OCI-LY1 (cell line): ENCODE measurements around the gene PRR5.

Source experiments
- EZH2 ChIP-seq: fragments of 200-600 bp; sonication (generic), shearing (Covaris generic); IDR thresholded peaks from 2 replicates; pipeline ENCODE4 v1.8.0; 2017; ENCODE audit warnings: borderline replicate concordance, mixed run types, mild to moderate bottlenecking, antibody characterized with exemption, low read length, moderate library complexity, mixed read lengths
- TF ChIP-seq, protein P1 (sequence below): fragments of 200-600 bp; sonication (generic), shearing (Covaris generic); IDR thresholded peaks from 2 replicates; pipeline ENCODE4 v1.5.1; 2017; ENCODE audit warnings: mild to moderate bottlenecking, antibody characterized with exemption, low read length, moderate library complexity, mixed read lengths

DNA sequence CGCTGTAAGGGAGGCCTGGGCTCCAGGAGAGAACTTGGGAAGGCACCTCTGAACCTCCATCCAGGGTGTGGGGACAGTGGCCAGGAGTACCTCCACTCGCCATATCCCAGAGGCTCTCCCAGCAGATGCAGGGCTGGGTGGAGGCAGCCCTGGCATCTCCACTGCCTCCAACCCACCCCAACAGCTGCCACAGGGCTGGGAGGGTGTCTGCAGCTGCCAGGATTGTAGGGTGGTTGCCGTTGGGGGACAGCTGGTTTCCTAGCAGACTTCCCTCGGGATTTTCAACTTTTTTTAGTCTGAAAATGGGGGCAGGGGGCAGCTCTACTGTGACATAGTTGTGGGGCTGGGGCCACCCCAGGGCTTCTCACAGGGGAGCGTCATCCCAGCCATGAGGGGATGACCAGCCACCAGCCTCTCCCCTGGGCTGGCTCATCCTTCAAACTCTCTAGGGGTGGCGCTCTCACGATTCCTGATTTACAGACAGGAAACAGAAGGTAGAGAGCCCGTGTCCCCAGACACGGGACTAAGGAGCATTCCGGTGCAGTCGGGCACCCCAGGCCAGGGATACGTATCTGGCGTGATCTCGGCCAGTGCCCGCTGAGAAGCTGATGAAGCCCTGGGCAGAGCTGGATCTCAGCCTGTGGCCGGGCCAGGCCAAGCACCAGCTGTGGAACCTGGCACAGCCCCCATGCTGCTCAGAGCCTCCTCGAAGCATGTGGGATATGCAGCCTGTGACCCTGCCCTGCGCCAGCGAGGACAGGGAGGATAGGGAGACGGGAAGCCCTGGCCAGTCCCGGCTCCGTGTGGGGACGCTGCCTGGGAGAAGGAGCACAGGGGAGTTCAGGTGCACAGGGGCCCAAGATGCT is 9.9 kb downstream of the PRR5 start:
- TF ChIP-seq, protein P1, sequence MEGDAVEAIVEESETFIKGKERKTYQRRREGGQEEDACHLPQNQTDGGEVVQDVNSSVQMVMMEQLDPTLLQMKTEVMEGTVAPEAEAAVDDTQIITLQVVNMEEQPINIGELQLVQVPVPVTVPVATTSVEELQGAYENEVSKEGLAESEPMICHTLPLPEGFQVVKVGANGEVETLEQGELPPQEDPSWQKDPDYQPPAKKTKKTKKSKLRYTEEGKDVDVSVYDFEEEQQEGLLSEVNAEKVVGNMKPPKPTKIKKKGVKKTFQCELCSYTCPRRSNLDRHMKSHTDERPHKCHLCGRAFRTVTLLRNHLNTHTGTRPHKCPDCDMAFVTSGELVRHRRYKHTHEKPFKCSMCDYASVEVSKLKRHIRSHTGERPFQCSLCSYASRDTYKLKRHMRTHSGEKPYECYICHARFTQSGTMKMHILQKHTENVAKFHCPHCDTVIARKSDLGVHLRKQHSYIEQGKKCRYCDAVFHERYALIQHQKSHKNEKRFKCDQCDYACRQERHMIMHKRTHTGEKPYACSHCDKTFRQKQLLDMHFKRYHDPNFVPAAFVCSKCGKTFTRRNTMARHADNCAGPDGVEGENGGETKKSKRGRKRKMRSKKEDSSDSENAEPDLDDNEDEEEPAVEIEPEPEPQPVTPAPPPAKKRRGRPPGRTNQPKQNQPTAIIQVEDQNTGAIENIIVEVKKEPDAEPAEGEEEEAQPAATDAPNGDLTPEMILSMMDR = no peak
- TF ChIP-seq EZH2 = no peak
